Effector memory CD8-positive, alpha-beta T cell (primary cell): ENCODE data around the gene PIK3C2A.
"Not testable (repeated sequence)": the region's sequence is repeated elsewhere in the genome, so short reads cannot be mapped to it uniquely, and the experiment has no call there.

ENCODE experiments used
- ATAC-seq: fragments of 150-1000 bp; cut with Tn5 transposase; replicated peaks from 2 replicates; pipeline ENCODE4 v1.10.0; 2021; ENCODE audit warnings: mild to moderate bottlenecking, moderate library complexity
- DNase-seq, 3 experiments: peaks; one replicate each; pipeline ENCODE4 v3.0.0; 2021
- H3K27ac Mint-ChIP-seq, 2 donors: one replicate each; pipeline ENCODE4 v1.8.0; 2022; ENCODE audit warnings: mild to moderate bottlenecking in 2 of 2, mixed read lengths in 2 of 2, moderate library complexity in 2 of 2
- H3K27me3 Mint-ChIP-seq, 2 donors: one replicate each; pipeline ENCODE4 v1.8.0; 2022; ENCODE audit warnings: mixed read lengths in 2 of 2
- H3K36me3 Mint-ChIP-seq: one replicate; pipeline ENCODE4 v1.8.0; 2022; ENCODE audit warnings: mild to moderate bottlenecking, moderate library complexity, mixed read lengths; ENCODE audit not compliant: insufficient read depth
- H3K4me1 Mint-ChIP-seq, 2 donors: one replicate each; pipeline ENCODE4 v1.8.0; 2022; ENCODE audit warnings: low read depth in 2 of 2, mixed read lengths in 2 of 2
- H3K4me3 Mint-ChIP-seq, 2 donors: one replicate each; pipeline ENCODE4 v1.8.0; 2022; ENCODE audit warnings: mild to moderate bottlenecking in 2 of 2, mixed read lengths in 2 of 2, moderate library complexity in 2 of 2
- H3K9me3 Mint-ChIP-seq, 2 donors: one replicate each; pipeline ENCODE4 v1.8.0; 2022; ENCODE audit warnings: mixed read lengths in 2 of 2
- total RNA-seq, 9 experiments: gene quantifications; one replicate each; lab custom pipeline; 2026; lab: John Stamatoyannopoulos, UW

The PIK3C2A gene, protein sequence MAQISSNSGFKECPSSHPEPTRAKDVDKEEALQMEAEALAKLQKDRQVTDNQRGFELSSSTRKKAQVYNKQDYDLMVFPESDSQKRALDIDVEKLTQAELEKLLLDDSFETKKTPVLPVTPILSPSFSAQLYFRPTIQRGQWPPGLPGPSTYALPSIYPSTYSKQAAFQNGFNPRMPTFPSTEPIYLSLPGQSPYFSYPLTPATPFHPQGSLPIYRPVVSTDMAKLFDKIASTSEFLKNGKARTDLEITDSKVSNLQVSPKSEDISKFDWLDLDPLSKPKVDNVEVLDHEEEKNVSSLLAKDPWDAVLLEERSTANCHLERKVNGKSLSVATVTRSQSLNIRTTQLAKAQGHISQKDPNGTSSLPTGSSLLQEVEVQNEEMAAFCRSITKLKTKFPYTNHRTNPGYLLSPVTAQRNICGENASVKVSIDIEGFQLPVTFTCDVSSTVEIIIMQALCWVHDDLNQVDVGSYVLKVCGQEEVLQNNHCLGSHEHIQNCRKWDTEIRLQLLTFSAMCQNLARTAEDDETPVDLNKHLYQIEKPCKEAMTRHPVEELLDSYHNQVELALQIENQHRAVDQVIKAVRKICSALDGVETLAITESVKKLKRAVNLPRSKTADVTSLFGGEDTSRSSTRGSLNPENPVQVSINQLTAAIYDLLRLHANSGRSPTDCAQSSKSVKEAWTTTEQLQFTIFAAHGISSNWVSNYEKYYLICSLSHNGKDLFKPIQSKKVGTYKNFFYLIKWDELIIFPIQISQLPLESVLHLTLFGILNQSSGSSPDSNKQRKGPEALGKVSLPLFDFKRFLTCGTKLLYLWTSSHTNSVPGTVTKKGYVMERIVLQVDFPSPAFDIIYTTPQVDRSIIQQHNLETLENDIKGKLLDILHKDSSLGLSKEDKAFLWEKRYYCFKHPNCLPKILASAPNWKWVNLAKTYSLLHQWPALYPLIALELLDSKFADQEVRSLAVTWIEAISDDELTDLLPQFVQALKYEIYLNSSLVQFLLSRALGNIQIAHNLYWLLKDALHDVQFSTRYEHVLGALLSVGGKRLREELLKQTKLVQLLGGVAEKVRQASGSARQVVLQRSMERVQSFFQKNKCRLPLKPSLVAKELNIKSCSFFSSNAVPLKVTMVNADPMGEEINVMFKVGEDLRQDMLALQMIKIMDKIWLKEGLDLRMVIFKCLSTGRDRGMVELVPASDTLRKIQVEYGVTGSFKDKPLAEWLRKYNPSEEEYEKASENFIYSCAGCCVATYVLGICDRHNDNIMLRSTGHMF (N-terminal part only)
- 81.9 to 113 (median 90.5) reads per million in 9 experiments for total RNA-seq

DNA sequence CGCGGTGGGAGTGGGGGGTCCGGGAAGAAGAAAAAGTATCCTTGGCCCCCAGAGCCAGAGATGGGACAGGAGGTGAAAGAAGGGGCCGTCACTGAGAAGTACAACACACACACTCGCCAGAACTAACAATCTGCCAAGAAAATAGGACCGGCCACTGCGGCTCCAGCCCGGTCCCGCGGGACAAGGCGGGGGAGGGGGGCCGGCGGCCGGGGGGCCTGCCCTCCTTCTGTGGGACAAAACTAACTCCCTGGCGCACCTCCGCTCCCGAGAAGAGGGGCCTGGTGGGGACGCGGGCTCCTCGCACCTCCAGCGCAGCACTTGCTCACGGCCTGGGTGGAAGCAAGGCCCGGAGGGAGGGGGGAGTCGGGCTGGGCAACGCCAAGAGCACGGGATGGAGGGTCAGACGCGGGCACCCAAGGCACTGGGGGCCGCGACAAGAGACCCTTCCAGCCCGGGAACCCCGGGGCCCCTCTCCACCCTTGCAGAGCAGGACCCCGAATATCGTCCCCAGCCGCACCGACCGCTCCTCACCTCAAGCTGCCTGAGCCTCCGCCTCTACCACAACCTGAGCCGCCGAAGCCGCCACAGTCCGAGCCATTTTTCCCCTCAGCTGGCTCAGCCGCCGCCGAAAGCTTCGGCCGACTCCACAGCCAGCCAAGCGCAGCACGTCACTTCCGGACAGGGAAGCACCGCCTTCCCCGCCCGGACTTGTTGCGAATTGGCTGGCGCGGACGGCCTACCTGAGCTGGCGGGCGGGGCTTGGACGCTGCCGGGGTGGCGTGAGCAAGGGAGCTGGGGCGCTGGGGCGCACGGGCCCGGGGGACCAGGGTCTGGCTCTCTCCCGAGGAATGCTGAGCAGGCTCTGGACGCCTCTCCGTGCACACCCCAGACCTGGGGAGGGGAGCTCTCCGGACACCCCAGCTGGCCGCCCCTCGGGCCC, at the start of gene PIK3C2A:
TSS of gene PIK3C2A (minus strand) at position 670 of the 940 bp plus-strand sequence. CDS start 38,245 bp downstream, outside the sequence.
- Mint-ChIP-seq H3K4me3 (peak within 1 kb of the TSS; percentile 97), H3K36me3 (peaks cover 12% of the 10 kb centered on the region), H3K4me1 (peaks cover 20 to 40% of the 10 kb centered on the region in 2 donors), H3K27me3 (no peaks in the 10 kb centered on the region), H3K9me3 (no peaks in the 10 kb centered on the region), H3K27ac (peak within 1 kb of the TSS; percentile 91 to 98)
- DNase-seq (peak; percentile 92 to 93 (median 92)), ATAC-seq (peak; percentile 98)

DNA sequence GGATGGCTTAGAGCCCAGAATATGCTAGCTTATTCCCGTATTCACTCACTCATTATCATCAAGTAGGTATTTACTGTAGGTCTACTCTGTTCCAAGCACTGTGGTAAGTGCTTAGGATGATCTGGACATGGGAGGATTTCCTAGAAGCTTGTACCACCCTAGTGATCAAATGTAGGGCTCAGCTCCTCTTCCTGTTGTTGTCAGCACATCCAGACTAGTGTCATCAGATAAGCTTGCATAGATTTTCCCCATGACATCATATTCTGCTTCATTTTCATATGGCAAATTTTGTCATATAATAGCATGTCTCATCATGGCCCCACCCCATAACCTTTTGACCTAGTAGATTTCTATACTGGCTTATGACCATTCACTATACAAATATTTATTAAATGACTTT, 49.4 kb upstream of the PIK3C2A start:
- Mint-ChIP-seq H3K9me3 (no peaks in the 10 kb centered on the region), H3K27me3 (peaks cover 0 to 4% of the 10 kb centered on the region in 2 donors), H3K27ac (no peak overlapping the region), H3K4me3 (no peak overlapping the region), H3K36me3 (peaks cover 5% of the 10 kb centered on the region), H3K4me1 (peaks cover 4 to 5% of the 10 kb centered on the region in 2 donors)
- ATAC-seq (peak; percentile 27), DNase-seq (no peak)

DNA sequence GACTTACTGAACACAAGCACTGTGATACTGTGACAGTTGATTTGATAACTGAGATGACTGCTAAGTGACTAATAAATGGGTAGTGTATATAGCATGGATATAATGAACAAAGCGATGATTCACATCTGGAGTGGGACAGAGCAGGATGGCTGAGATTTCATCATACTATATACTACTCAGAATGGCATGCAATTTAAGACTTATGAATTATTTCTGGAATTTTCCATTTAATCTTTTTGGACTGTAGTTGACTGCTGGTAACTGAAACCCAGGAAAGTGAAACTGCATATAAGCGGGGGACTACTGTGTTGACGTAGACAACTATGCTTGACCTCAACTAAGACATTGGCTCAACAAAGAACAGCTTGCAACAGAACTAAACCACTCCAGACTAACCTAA, 48.7 kb upstream of the PIK3C2A start:
- ATAC-seq (no peak), DNase-seq (no peak)
- Mint-ChIP-seq H3K27me3 (peaks cover 4 to 11% of the 10 kb centered on the region in 2 donors), H3K36me3 (peaks cover 5% of the 10 kb centered on the region), H3K4me1 (peaks cover 4 to 5% of the 10 kb centered on the region in 2 donors), H3K4me3 (no peak overlapping the region), H3K9me3 (no peaks in the 10 kb centered on the region), H3K27ac (no peak overlapping the region)

- H3K4me3 Mint-ChIP-seq, result no peak overlapping the region
- H3K27me3 Mint-ChIP-seq, result peaks cover 4 to 18% of the 10 kb centered on the region in 2 donors
- peaks cover 4 to 5% of the 10 kb centered on the region in 2 donors for H3K4me1 Mint-ChIP-seq
- no peak overlapping the region for H3K27ac Mint-ChIP-seq
- ATAC-seq (no peak), DNase-seq (no peak)
- no peaks in the 10 kb centered on the region for H3K9me3 Mint-ChIP-seq
- peaks cover 3% of the 10 kb centered on the region for H3K36me3 Mint-ChIP-seq
These were observed 44.9 kb upstream of the PIK3C2A start for GRCh38 chr11:17252704-17253103.

DNA sequence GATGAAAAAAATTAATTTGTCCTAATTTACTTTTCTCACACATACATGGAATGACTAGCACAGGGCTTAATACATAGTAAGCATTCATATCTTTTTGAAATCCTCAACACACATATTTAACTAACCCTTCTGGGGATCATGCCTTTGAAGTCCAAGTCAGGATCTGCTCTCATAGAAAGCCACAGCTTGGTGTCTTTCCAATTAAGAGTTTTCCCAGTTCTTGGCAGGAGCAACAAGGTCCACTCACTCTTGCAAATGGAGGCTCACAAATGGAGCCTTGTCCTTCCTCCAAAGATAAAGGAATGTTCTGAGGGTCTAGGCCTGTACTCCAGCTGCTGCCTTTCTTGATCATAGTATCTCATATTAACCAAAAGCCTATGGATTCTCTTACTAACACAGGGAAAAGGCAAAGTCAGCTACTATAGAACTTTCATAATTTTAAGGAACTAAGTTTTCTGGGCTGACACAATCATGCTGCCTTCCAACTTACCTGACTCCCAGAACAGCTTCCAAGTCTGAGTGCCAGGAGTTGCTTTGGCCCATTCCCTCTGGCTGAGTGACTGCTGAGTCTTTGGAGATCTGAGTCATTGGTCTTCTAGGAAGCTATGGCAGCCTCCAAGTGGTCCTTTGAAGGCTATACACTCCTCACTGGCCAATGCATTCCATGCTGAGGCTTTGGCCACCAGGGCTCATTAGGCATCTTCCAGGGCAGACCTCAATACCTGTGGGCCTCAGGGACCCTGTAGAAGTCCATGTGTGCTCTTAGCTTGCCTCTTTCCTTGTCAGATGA, 43.0 kb upstream of the PIK3C2A start:
- Mint-ChIP-seq H3K4me1 (no peaks in the 10 kb centered on the region), H3K9me3 (no peaks in the 10 kb centered on the region), H3K4me3 (no peak overlapping the region), H3K27ac (no peak overlapping the region), H3K36me3 (peaks cover 2% of the 10 kb centered on the region), H3K27me3 (peaks cover 4 to 18% of the 10 kb centered on the region in 2 donors)
- DNase-seq (no peak), ATAC-seq (no peak)

DNA sequence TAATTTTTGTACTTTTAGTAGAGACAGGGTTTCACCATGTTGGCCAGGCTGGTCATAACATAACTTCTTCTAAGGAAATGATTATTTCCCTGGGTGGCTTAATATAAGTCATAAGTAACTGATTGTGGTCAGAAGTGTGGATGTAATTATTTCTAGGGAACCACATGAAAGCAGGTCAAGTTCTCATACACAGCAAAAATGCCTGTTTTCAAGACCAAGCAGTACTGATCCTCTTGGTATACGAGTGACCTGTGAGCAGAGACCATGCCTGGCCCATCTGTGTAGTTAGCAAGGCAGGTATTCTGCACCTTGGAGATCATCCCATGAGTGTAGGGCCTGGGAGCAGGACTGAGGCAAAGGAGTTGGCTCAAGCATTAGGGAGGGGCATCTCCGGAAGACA, 36.3 kb upstream of the PIK3C2A start:
- Mint-ChIP-seq H3K4me3 (no peak overlapping the region), H3K9me3 (no peaks in the 10 kb centered on the region), H3K4me1 (peaks cover 4 to 7% of the 10 kb centered on the region in 2 donors), H3K27me3 (peaks cover 0 to 7% of the 10 kb centered on the region in 2 donors), H3K27ac (no peak overlapping the region), H3K36me3 (no peaks in the 10 kb centered on the region)
- ATAC-seq (no peak), DNase-seq (no peak)

- H3K36me3 Mint-ChIP-seq, H3K4me1 Mint-ChIP-seq, H3K9me3 Mint-ChIP-seq, ATAC-seq, H3K4me3 Mint-ChIP-seq, H3K27ac Mint-ChIP-seq, DNase-seq: not testable (repeated sequence)
- H3K27me3 Mint-ChIP-seq, result peaks cover 4 to 17% of the 10 kb centered on the region in 2 donors
These were observed 35.2 kb upstream of the PIK3C2A start for GRCh38 chr11:17242954-17243353.

- ATAC-seq (no peak), DNase-seq (no peak)
- H3K4me1 Mint-ChIP-seq, result peaks cover 4 to 7% of the 10 kb centered on the region in 2 donors
- peaks cover 4 to 17% of the 10 kb centered on the region in 2 donors for H3K27me3 Mint-ChIP-seq
- H3K4me3 Mint-ChIP-seq, result no peak overlapping the region
- H3K36me3 Mint-ChIP-seq, result no peaks in the 10 kb centered on the region
- no peak overlapping the region for H3K27ac Mint-ChIP-seq
- H3K9me3 Mint-ChIP-seq, result no peaks in the 10 kb centered on the region
These were observed 33.0 kb upstream of the PIK3C2A start for GRCh38 chr11:17240780-17241179.

- H3K36me3 Mint-ChIP-seq, DNase-seq, H3K27ac Mint-ChIP-seq, H3K4me3 Mint-ChIP-seq, H3K4me1 Mint-ChIP-seq, H3K9me3 Mint-ChIP-seq, ATAC-seq: not testable (repeated sequence)
- peaks cover 4 to 17% of the 10 kb centered on the region in 2 donors for H3K27me3 Mint-ChIP-seq
These were observed 32.1 kb upstream of the PIK3C2A start for GRCh38 chr11:17239927-17240326.

DNA sequence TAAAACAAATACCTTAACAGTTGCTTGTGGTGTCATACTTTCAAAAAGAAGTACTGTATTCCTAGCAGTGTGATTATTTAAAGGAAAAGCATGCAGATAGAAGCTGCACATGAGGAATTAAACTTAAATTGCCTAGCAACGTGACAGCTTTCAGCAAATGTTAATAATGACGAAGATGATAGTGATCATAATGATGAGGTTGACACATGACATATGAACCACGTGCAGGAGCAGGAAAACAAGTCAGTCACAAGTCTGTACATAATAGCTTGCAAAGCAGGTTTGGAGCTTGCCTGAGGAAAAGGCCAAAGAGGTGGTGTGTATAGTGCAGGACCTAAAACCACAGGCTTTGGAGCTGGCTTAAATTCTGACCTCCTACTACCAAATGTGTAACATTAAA, 30.6 kb upstream of the PIK3C2A start:
- H3K4me3 Mint-ChIP-seq, result no peak overlapping the region
- H3K4me1 Mint-ChIP-seq, result peaks cover 0 to 4% of the 10 kb centered on the region in 2 donors
- ATAC-seq (no peak), DNase-seq (no peak)
- no peak overlapping the region for H3K27ac Mint-ChIP-seq
- H3K27me3 Mint-ChIP-seq, result peaks cover 4 to 17% of the 10 kb centered on the region in 2 donors
- H3K36me3 Mint-ChIP-seq, result no peaks in the 10 kb centered on the region
- H3K9me3 Mint-ChIP-seq, result no peaks in the 10 kb centered on the region

- H3K36me3 Mint-ChIP-seq, result no peaks in the 10 kb centered on the region
- H3K9me3 Mint-ChIP-seq, result no peaks in the 10 kb centered on the region
- H3K4me3 Mint-ChIP-seq, result no peak overlapping the region
- no peak overlapping the region for H3K27ac Mint-ChIP-seq
- DNase-seq (no peak), ATAC-seq (no peak)
- peaks cover 0 to 2% of the 10 kb centered on the region in 2 donors for H3K27me3 Mint-ChIP-seq
- peaks cover 6 to 7% of the 10 kb centered on the region in 2 donors for H3K4me1 Mint-ChIP-seq
These were observed 25.3 kb upstream of the PIK3C2A start for GRCh38 chr11:17233101-17233500.
